K562 (cell line): ENCODE data around the gene GLI3. TPM values are rescaled to one million over a fixed set of nuclear protein-coding genes. Genes with fewer than 3 reads are reported as not detected.

ENCODE experiments used
- ATAC-seq: fragments of 200-7000 bp; cut with Tn5 transposase; 3 replicates; pipeline ENCODE4 v1.9.1; 2020; ENCODE audit warnings: moderate library complexity
- BruUV-seq: library from RNA; stranded (reverse); fragments of 400-500 nt; replicated peaks from 2 replicates; lab custom pipeline; 2021; lab: Mats Ljungman, UMichigan
- CTCF ChIA-PET: fragments of 300-600 bp; formaldehyde crosslinking; extraction: SDS; loops from one replicate; lab custom pipeline; 2021; ENCODE audit warnings: low intra/inter-chr PET ratio; lab: Yijun Ruan, JAX
- POLR2A ChIA-PET: fragments of 300-600, 350-650 bp; sonication (Branson Sonifier 250); formaldehyde crosslinking; extraction: SDS; loops from one replicate; lab custom pipeline; 2021; ENCODE audit warnings: antibody characterized with exemption, inconsistent platforms; lab: Yijun Ruan, JAX
- DNase-seq, 4 experiments: peaks; one replicate each; pipeline versions ENCODE4 v3.0.0 to v3.0.0-alpha.2; 2011 to 2018; ENCODE audit warnings: low spot score in 3 of 4, mixed read lengths in 3 of 4; ENCODE audit errors: extremely low read depth in 1 of 4
- FAIRE-seq: peaks from 2 replicates; lab custom pipeline; 2011; peaks lifted over from hg19 to GRCh38; lab: Jason Lieb, UNC
- H2AFZ ChIP-seq: 2 replicates; pipeline ENCODE4 v1.6.0; 2011; ENCODE audit warnings: low read depth, low read length, control low read depth, inconsistent platforms
- H3K27ac ChIP-seq: fragments of 200-600 bp; 3 replicates; pipeline ENCODE4 v1.8.0; 2011; ENCODE audit warnings: low read depth, mild to moderate bottlenecking, control low read depth, inconsistent platforms, low read length, moderate library complexity, mixed read lengths; ENCODE audit errors: extremely low read depth
- H3K27me3 ChIP-seq, 2 experiments: fragments of 300-600 bp in 1 of 2; 2 replicates in 1 of 2; 3 replicates in 1 of 2; pipeline versions ENCODE4 v1.6.0 to v1.8.0; 2011; ENCODE audit warnings: inconsistent platforms in 2 of 2, low read length in 2 of 2, mild to moderate bottlenecking in 1 of 2, mixed read lengths in 1 of 2, moderate library complexity in 1 of 2; ENCODE audit not compliant: control insufficient read depth in 2 of 2, insufficient read depth in 2 of 2
- H3K36me3 ChIP-seq: fragments of 300-600 bp; 3 replicates; pipeline ENCODE4 v1.8.0; 2011; ENCODE audit warnings: mild to moderate bottlenecking, low read length, inconsistent platforms; ENCODE audit not compliant: control insufficient read depth, insufficient read depth
- H3K4me1 ChIP-seq, 2 experiments: fragments of 200-600 bp in 1 of 2; replicated peaks in 1 of 2; 2 replicates in 1 of 2; 3 replicates in 1 of 2; pipeline versions ENCODE4 v1.5.1 to v1.8.0; 2011; ENCODE audit warnings: inconsistent platforms in 2 of 2, low read length in 2 of 2, mild to moderate bottlenecking in 1 of 2, mixed read lengths in 1 of 2, moderate library complexity in 1 of 2; ENCODE audit not compliant: control insufficient read depth in 2 of 2, insufficient read depth in 2 of 2
- H3K4me2 ChIP-seq: 2 replicates; pipeline ENCODE4 v1.6.1; 2011; ENCODE audit warnings: low read length, control low read depth, inconsistent platforms, mixed read lengths; ENCODE audit not compliant: insufficient read depth
- H3K4me3 ChIP-seq: fragments of 200-600 bp; sonication (generic), shearing (Covaris generic); 2 replicates; pipeline ENCODE4 v1.5.1; 2016; ENCODE audit warnings: control low read depth, inconsistent platforms
- H3K79me2 ChIP-seq: fragments of 200-600 bp; 3 replicates; pipeline ENCODE4 v1.8.0; 2011; ENCODE audit warnings: low read length, inconsistent platforms; ENCODE audit not compliant: control insufficient read depth, insufficient read depth
- H3K9ac ChIP-seq, 2 experiments: 2 replicates each; pipeline versions ENCODE4 v1.6.0 to v1.6.1; 2011; ENCODE audit warnings: low read depth in 2 of 2, low read length in 2 of 2, control low read depth in 1 of 2, inconsistent platforms in 1 of 2, mild to moderate bottlenecking in 1 of 2, mixed read lengths in 1 of 2; ENCODE audit not compliant: insufficient read depth in 1 of 2
- H3K9me1 ChIP-seq: one replicate; pipeline ENCODE4 v1.6.0; 2011; ENCODE audit warnings: inconsistent platforms, mild to moderate bottlenecking, low read length, moderate library complexity; ENCODE audit not compliant: control insufficient read depth, insufficient read depth
- H3K9me3 ChIP-seq: replicated peaks from 2 replicates; pipeline ENCODE4 v1.5.1; 2011; ENCODE audit warnings: low read depth, low read length, inconsistent platforms; ENCODE audit not compliant: control insufficient read depth, insufficient read depth
- H4K20me1 ChIP-seq: replicated peaks from 2 replicates; pipeline ENCODE4 v1.6.1; 2011; ENCODE audit warnings: low read length, inconsistent platforms, mixed read lengths; ENCODE audit not compliant: control insufficient read depth, insufficient read depth
- CEBPB ChIP-seq: fragments of 450-650 bp; IDR thresholded peaks from 2 replicates; pipeline ENCODE4 v1.6.1; 2016; ENCODE audit warnings: missing genetic modification characterization, missing compliant biosample characterization
- GATAD2B ChIP-seq: fragments of 450-650 bp; IDR thresholded peaks from 2 replicates; pipeline ENCODE4 v1.6.1; 2017; ENCODE audit warnings: mild to moderate bottlenecking, borderline replicate concordance
- MEF2D ChIP-seq: conservative IDR thresholded peaks from 2 replicates; pipeline ENCODE4 v1.6.1; 2016; ENCODE audit warnings: low read depth, missing genetic modification characterization, missing compliant biosample characterization
- NR3C1 ChIP-seq: sonication (generic); formaldehyde crosslinking; IDR thresholded peaks from 2 replicates; pipeline ENCODE4 v1.8.1; 2022; ENCODE audit warnings: missing genetic modification reagents
- POLR2H ChIP-seq: IDR thresholded peaks from 2 replicates; pipeline ENCODE4 v1.6.1; 2016; ENCODE audit warnings: missing genetic modification characterization, low read depth, mild to moderate bottlenecking, control low read depth, missing compliant biosample characterization, moderate library complexity
- XRCC5 ChIP-seq: fragments of 200-400 bp; formaldehyde crosslinking; IDR thresholded peaks from 2 replicates; pipeline ENCODE4 v1.6.1; 2017; ENCODE audit warnings: low read depth, mild to moderate bottlenecking, low read length
- WGBS: fragments of 100-300 bp; shearing (Covaris generic); methylation state at CpG from one replicate; pipeline ENCODE4 v1.1.6; 2016; ENCODE audit warnings: low coverage, mixed read lengths; ENCODE audit not compliant: insufficient coverage; ENCODE audit errors: missing lambda C conversion rate; 5-methylcytosine and 5-hydroxymethylcytosine counted together
- in situ Hi-C: fragments of 300-500 bp; cut with MboI; formaldehyde crosslinking; loops from 4 replicates; pipeline ENCODE4 v1.15.0; 2018; ENCODE audit warnings: inconsistent platforms, mixed read lengths
- intact Hi-C: fragments of 100-400 bp; cut with micrococcal nuclease; formaldehyde crosslinking; loops from 2 replicates; pipeline ENCODE4 v1.14.2; 2022
- polyA plus RNA-seq, 8 experiments: library from polyadenylated mRNA; depleted of rRNA in 4 of 8; stranded (reverse) in 5 of 8; unstranded in 3 of 8; fragments of >200 nt; fragmentation: Nextera tagmentation in 2 of 8; fragmentation: Illumina TruSeq in 1 of 8; extraction: Ambion mirVana in 2 of 8; extraction: Trizol in 1 of 8; gene quantifications; 2 replicates each; pipeline versions ENCODE4 v1.2.1 to v1.2.3, GENCODE V29; 2011 to 2014; ENCODE audit warnings: inconsistent platforms in 1 of 8, missing spikeins in 1 of 8
- total RNA-seq, 7 experiments: library from RNA; depleted of rRNA in 6 of 7; stranded (reverse); fragments of >200 nt in 6 of 7; fragmentation: Illumina TruSeq in 2 of 7; extraction: Trizol in 2 of 7; gene quantifications; 2 replicates each; pipeline versions ENCODE4 v1.2.1 to v1.2.3, GENCODE V29; 2011 to 2021; ENCODE audit warnings: low replicate concordance in 1 of 7
- TF ChIP-seq, protein P1 (sequence below): fragments of 250-450 bp; sonication (Bioruptor Pico); IDR thresholded peaks from 2 replicates; pipeline ENCODE4 v1.4.0; 2020; ENCODE audit warnings: mild to moderate bottlenecking, moderate library complexity
- TF ChIP-seq, protein P2 (sequence below): sonication (generic); formaldehyde crosslinking; IDR thresholded peaks from 2 replicates; pipeline ENCODE4 v1.8.0; 2022; ENCODE audit warnings: missing genetic modification reagents, mild to moderate bottlenecking, moderate library complexity, borderline replicate concordance

Gene GLI3
- total and polyA plus RNA-seq, 9 of the 15 experiments (the other 6 are each of a cell fraction or from before 2014, with no cell fraction given), result 0.01 to 0.18 (median 0.07) TPM; not detected in 6

DNA sequence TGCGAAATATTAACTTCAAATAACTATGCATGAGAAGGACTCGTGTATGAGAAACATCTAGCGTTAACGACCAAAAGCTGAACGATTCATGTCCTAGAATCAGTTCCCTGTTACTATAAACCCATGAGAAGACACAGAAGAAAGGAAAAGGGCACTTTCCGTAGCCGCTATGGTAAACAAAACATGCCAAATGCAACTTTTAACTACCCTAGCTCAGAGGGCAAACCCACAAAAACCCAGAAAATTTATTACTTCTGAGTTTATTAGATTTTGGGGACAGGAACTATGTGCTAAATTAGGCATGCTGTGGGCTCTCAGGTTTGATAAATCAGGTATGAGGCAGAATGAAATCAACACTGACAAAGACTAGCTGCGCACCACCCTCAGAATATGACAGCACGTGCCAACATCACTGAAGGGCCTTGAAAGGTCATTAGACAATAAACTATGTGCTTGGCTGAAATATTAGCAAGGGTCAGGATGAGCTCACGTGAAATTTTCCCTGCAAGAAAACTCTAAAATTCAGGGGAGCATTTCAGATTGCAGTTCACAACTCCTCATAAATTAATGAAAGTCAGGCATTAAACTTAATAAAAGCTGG is 102.6 kb downstream of the GLI3 start:
- H3K9me3 ChIP-seq, result no peaks in the 10 kb centered on the region; the same call in 1 of the 2 replicates
- DNase-seq (no peak), ATAC-seq (no peak), FAIRE-seq (no peak)
- H3K4me3 ChIP-seq, result no peak overlapping the region
- CTCF ChIA-PET, result no interaction called here
- BruUV-seq, result no TSS peak
- no peaks in the 10 kb centered on the region for H3K79me2 ChIP-seq
- TF ChIP-seq NR3C1 (CRISPR knock-in tag), result no peak
- TF ChIP-seq POLR2H (tag), result no peak
- TF ChIP-seq XRCC5, result no peak
- TF ChIP-seq CEBPB (tag), result no peak
- TF ChIP-seq MEF2D, result no peak
- TF ChIP-seq GATAD2B, result no peak
- TF ChIP-seq, protein P1, sequence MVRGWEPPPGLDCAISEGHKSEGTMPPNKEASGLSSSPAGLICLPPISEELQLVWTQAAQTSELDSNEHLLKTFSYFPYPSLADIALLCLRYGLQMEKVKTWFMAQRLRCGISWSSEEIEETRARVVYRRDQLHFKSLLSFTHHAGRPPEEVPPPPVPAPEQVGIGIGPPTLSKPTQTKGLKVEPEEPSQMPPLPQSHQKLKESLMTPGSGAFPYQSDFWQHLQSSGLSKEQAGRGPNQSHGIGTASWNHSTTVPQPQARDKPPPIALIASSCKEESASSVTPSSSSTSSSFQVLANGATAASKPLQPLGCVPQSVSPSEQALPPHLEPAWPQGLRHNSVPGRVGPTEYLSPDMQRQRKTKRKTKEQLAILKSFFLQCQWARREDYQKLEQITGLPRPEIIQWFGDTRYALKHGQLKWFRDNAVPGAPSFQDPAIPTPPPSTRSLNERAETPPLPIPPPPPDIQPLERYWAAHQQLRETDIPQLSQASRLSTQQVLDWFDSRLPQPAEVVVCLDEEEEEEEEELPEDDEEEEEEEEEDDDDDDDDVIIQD (CRISPR knock-in tag), result no peak
- TF ChIP-seq, protein P2, sequence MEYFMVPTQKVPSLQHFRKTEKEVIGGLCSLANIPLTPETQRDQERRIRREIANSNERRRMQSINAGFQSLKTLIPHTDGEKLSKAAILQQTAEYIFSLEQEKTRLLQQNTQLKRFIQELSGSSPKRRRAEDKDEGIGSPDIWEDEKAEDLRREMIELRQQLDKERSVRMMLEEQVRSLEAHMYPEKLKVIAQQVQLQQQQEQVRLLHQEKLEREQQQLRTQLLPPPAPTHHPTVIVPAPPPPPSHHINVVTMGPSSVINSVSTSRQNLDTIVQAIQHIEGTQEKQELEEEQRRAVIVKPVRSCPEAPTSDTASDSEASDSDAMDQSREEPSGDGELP (CRISPR knock-in tag), result no peak
- POLR2A ChIA-PET, result no interaction called here
- H3K27me3 ChIP-seq, result no peaks in the 10 kb centered on the region
- no peaks in the 10 kb centered on the region for H3K36me3 ChIP-seq
- H3K9me1 ChIP-seq, result no peaks in the 10 kb centered on the region
- 1% methylated on average over 10 of the region's 10 CpGs for WGBS
- no peaks in the 10 kb centered on the region; the same call in 1 of the 2 replicates for H4K20me1 ChIP-seq
- no peaks in the 10 kb centered on the region for H3K4me1 ChIP-seq
- intact Hi-C loops, result no loop called here
- no peak overlapping the region for H3K4me2 ChIP-seq
- no peak overlapping the region for H3K9ac ChIP-seq
- H2AFZ ChIP-seq, result no peak overlapping the region
- no peak overlapping the region for H3K27ac ChIP-seq
- in situ Hi-C loops, result no loop called here
